ENCODE results near the gene GOLGA6A. TPM values are rescaled to one million over a fixed set of nuclear protein-coding genes. Genes with fewer than 3 reads are reported as not detected.

The GOLGA6A gene
- total RNA-seq, 2 experiments from 2014 or later = not detected

- no peaks in the 10 kb centered on the region for H3K9me3 Mint-ChIP-seq (ENCODE audit: low read depth)
- ChIA-PET POLR2A (no interaction called here), CTCF (interaction anchor here (1.0 to 3.5 kb wide), 6 partner anchors 9 to 268 kb away, joined by 3 to 21 read pairs (median 4); no protein-coding TSS in a partner anchor)
- no peak overlapping the region for H3K27ac Mint-ChIP-seq
- DNase-seq (no peak), ATAC-seq (no peak)
- H3K4me1 Mint-ChIP-seq = no peaks in the 10 kb centered on the region
- H3K36me3 Mint-ChIP-seq (ENCODE audit: low read depth) = peaks cover 12% of the 10 kb centered on the region
- H3K4me3 Mint-ChIP-seq = no peak overlapping the region
- intact Hi-C loops (cut with DNase I, micrococcal nuclease) = loop anchor here in 1 of 2 experiments (5.0 kb wide), 1 partner anchor 62 kb away; no protein-coding TSS in a partner anchor
- no peaks in the 10 kb centered on the region for H3K27me3 Mint-ChIP-seq
Observed at GRCh38 chr15:74039656-74040010, 42.7 kb downstream of the GOLGA6A start.

GRCh38 chr15:74038707-74039655 lies 43.4 kb downstream of the GOLGA6A start:
- ATAC-seq = no peak
- no peaks in the 10 kb centered on the region for H3K4me1 Mint-ChIP-seq
- intact Hi-C loops (cut with DNase I, micrococcal nuclease) = loop anchor here in 1 of 2 experiments (5.0 kb wide), 1 partner anchor 62 kb away; no protein-coding TSS in a partner anchor
- peaks cover 15% of the 10 kb centered on the region for H3K36me3 Mint-ChIP-seq (ENCODE audit: low read depth)
- no peak for DNase-seq
- H3K9me3 Mint-ChIP-seq (ENCODE audit: low read depth) = no peaks in the 10 kb centered on the region
- H3K27me3 Mint-ChIP-seq = no peaks in the 10 kb centered on the region
- ChIA-PET POLR2A (no interaction called here), CTCF (interaction anchor here (0.5 to 3.5 kb wide), 7 partner anchors 9 to 500 kb away, joined by 3 to 21 read pairs (median 4); no protein-coding TSS in a partner anchor)
- no peak overlapping the region for H3K27ac Mint-ChIP-seq
- no peak overlapping the region for H3K4me3 Mint-ChIP-seq

- Mint-ChIP-seq H3K27ac (no peak overlapping the region), H3K4me3 (no peak overlapping the region), H3K9me3 (ENCODE audit: low read depth) (no peaks in the 10 kb centered on the region), H3K4me1 (no peaks in the 10 kb centered on the region), H3K36me3 (ENCODE audit: low read depth) (peaks cover 19% of the 10 kb centered on the region), H3K27me3 (no peaks in the 10 kb centered on the region)
- DNase-seq (no peak), ATAC-seq (no peak)
- intact Hi-C loops (cut with DNase I, micrococcal nuclease) = loop anchor here in 1 of 2 experiments (5.0 kb wide), 1 partner anchor 60 kb away; no protein-coding TSS in a partner anchor
- ChIA-PET CTCF (interaction anchor here (0.8 to 3.5 kb wide), 7 partner anchors 11 to 66 kb away, joined by 3 to 21 read pairs (median 3); no protein-coding TSS in a partner anchor), POLR2A (no interaction called here)
Observed at GRCh38 chr15:74037171-74038117, 44.9 kb downstream of the GOLGA6A start.

- POLR2A ChIA-PET = interaction anchor here (0.5 kb wide), 1 partner anchor 417 kb away, joined by 3 read pairs; no protein-coding TSS in a partner anchor
- Mint-ChIP-seq H3K36me3 (ENCODE audit: low read depth) (peaks cover 19% of the 10 kb centered on the region), H3K4me1 (no peaks in the 10 kb centered on the region), H3K27ac (no peak overlapping the region), H3K4me3 (no peak overlapping the region), H3K9me3 (ENCODE audit: low read depth) (no peaks in the 10 kb centered on the region), H3K27me3 (no peaks in the 10 kb centered on the region)
- ATAC-seq (no peak), DNase-seq (peak; percentile 30)
- CTCF ChIA-PET = interaction anchor here (0.6 to 1.5 kb wide), 7 partner anchors 11 to 85 kb away, joined by 3 to 9 read pairs (median 3); no protein-coding TSS in a partner anchor
- intact Hi-C loops (cut with DNase I, micrococcal nuclease) = loop anchor here (1.0 to 5.0 kb wide), 2 partner anchors 59 to 63 kb away; no protein-coding TSS in a partner anchor
Observed at GRCh38 chr15:74036271-74037170, 45.8 kb downstream of the GOLGA6A start.

GRCh38 chr15:74035121-74036017 lies 47.0 kb downstream of the GOLGA6A start:
- ChIA-PET CTCF (interaction anchor here (0.7 to 1.5 kb wide), 5 partner anchors 12 to 1837 kb away, joined by 3 to 9 read pairs (median 3); no protein-coding TSS in a partner anchor), POLR2A (no interaction called here)
- Mint-ChIP-seq H3K36me3 (ENCODE audit: low read depth) (peaks cover 24% of the 10 kb centered on the region), H3K4me1 (no peaks in the 10 kb centered on the region), H3K27ac (no peak overlapping the region), H3K4me3 (no peak overlapping the region), H3K27me3 (no peaks in the 10 kb centered on the region), H3K9me3 (ENCODE audit: low read depth) (no peaks in the 10 kb centered on the region)
- ATAC-seq = no peak
- intact Hi-C loops (cut with DNase I, micrococcal nuclease) = loop anchor here (1.0 to 5.0 kb wide), 2 partner anchors 58 to 62 kb away; no protein-coding TSS in a partner anchor
- no peak for DNase-seq

GRCh38 chr15:74034206-74034755 lies 48.1 kb downstream of the GOLGA6A start:
- no peak for ATAC-seq
- Mint-ChIP-seq H3K4me3 (no peak overlapping the region), H3K4me1 (no peaks in the 10 kb centered on the region), H3K27me3 (no peaks in the 10 kb centered on the region), H3K9me3 (ENCODE audit: low read depth) (no peaks in the 10 kb centered on the region), H3K27ac (no peak overlapping the region), H3K36me3 (ENCODE audit: low read depth) (peaks cover 24% of the 10 kb centered on the region)
- DNase-seq = no peak
- CTCF ChIA-PET = interaction anchor here (0.7 to 1.0 kb wide), 5 partner anchors 9 to 1836 kb away, joined by 3 to 5 read pairs (median 3); no protein-coding TSS in a partner anchor
- POLR2A ChIA-PET = no interaction called here
- intact Hi-C loops (cut with DNase I, micrococcal nuclease) = no loop called here

GRCh38 chr15:74032606-74033561 lies 49.5 kb downstream of the GOLGA6A start:
- peaks cover 29% of the 10 kb centered on the region for H3K36me3 Mint-ChIP-seq (ENCODE audit: low read depth)
- H3K27me3 Mint-ChIP-seq = no peaks in the 10 kb centered on the region
- no peaks in the 10 kb centered on the region for H3K4me1 Mint-ChIP-seq
- no peak for DNase-seq
- H3K4me3 Mint-ChIP-seq = no peak overlapping the region
- H3K9me3 Mint-ChIP-seq (ENCODE audit: low read depth) = no peaks in the 10 kb centered on the region
- CTCF ChIA-PET = interaction anchor here (1.1 kb wide), 1 partner anchor 12 kb away, joined by 4 read pairs; no protein-coding TSS in a partner anchor
- intact Hi-C loops (cut with DNase I, micrococcal nuclease) = no loop called here
- no peak overlapping the region for H3K27ac Mint-ChIP-seq
- no peak for ATAC-seq
- POLR2A ChIA-PET = no interaction called here

GRCh38 chr15:74032046-74032445 lies 50.3 kb downstream of the GOLGA6A start:
- H3K27ac Mint-ChIP-seq = no peak overlapping the region

More at GRCh38 chr15:74032046-74032445, 50.3 kb downstream of the GOLGA6A start:
- ATAC-seq (no peak), DNase-seq (no peak)
- no peak overlapping the region for H3K4me3 Mint-ChIP-seq
- H3K4me1 Mint-ChIP-seq = no peaks in the 10 kb centered on the region
- no peaks in the 10 kb centered on the region for H3K9me3 Mint-ChIP-seq (ENCODE audit: low read depth)
- intact Hi-C loops (cut with DNase I, micrococcal nuclease) = no loop called here
- no peaks in the 10 kb centered on the region for H3K27me3 Mint-ChIP-seq
- ChIA-PET POLR2A (no interaction called here), CTCF (interaction anchor here (1.1 kb wide), 1 partner anchor 12 kb away, joined by 4 read pairs; no protein-coding TSS in a partner anchor)
- H3K36me3 Mint-ChIP-seq (ENCODE audit: low read depth) = peaks cover 25% of the 10 kb centered on the region
